ENCODE measurements around the gene FNDC3B. TPM values are rescaled to one million over a fixed set of nuclear protein-coding genes. Genes with fewer than 3 reads are reported as not detected.

Gene FNDC3B
- total and polyA plus RNA-seq, 9 of the 15 experiments (the other 6 are each of a cell fraction or from before 2014, with no cell fraction given): 7.0 to 35.8 (median 16.2) TPM

DNA sequence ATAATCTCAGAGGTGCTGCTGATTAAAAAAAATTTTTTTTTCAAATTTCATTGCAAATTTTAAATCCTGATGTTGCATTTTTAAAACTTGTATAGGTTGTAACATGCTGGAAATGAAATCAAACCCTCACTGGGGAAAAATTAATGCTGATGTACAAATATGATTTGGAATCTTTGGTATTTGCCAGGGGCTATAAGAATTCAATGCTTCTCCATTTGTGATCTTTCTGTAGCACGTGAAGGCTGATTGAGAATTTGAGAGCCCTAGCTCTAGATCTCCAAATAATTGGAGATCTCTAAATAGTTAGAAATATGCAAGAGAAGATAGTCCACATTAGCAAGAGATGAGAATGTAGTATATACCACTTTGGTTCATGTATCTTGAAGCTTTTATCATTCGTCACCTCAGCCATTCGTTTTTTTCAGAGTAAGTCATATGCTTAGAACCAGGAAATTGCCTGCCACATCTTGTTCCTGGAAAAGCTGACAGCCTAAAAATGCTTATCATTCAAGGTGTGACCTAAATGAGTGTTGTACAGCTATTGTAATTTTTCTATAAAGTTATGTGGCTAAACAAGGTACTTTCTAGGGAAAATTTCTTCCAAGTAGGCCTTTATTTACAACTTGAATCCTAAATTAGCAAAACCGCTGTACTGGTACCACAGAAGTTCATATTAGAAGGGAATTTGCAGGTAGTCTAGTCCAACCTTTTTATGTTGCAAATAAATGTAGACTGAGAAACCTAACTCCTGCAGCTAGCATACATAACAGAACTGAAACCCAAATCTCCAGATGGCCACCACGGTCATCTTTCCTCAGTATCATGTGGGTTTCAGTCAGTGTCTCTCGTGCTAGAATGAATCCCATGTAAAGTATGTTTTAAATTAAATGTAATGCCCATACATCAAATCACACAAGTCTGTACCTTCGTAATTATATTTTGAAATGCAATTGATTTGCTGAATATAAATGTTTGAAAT lies 48.5 kb downstream of the FNDC3B start (continued):
- TF ChIP-seq, protein P1, sequence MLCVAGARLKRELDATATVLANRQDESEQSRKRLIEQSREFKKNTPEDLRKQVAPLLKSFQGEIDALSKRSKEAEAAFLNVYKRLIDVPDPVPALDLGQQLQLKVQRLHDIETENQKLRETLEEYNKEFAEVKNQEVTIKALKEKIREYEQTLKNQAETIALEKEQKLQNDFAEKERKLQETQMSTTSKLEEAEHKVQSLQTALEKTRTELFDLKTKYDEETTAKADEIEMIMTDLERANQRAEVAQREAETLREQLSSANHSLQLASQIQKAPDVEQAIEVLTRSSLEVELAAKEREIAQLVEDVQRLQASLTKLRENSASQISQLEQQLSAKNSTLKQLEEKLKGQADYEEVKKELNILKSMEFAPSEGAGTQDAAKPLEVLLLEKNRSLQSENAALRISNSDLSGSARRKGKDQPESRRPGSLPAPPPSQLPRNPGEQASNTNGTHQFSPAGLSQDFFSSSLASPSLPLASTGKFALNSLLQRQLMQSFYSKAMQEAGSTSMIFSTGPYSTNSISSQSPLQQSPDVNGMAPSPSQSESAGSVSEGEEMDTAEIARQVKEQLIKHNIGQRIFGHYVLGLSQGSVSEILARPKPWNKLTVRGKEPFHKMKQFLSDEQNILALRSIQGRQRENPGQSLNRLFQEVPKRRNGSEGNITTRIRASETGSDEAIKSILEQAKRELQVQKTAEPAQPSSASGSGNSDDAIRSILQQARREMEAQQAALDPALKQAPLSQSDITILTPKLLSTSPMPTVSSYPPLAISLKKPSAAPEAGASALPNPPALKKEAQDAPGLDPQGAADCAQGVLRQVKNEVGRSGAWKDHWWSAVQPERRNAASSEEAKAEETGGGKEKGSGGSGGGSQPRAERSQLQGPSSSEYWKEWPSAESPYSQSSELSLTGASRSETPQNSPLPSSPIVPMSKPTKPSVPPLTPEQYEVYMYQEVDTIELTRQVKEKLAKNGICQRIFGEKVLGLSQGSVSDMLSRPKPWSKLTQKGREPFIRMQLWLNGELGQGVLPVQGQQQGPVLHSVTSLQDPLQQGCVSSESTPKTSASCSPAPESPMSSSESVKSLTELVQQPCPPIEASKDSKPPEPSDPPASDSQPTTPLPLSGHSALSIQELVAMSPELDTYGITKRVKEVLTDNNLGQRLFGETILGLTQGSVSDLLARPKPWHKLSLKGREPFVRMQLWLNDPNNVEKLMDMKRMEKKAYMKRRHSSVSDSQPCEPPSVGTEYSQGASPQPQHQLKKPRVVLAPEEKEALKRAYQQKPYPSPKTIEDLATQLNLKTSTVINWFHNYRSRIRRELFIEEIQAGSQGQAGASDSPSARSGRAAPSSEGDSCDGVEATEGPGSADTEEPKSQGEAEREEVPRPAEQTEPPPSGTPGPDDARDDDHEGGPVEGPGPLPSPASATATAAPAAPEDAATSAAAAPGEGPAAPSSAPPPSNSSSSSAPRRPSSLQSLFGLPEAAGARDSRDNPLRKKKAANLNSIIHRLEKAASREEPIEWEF (CRISPR knock-in tag; IDR thresholded peaks at IDR 0.05): 0 out of 2 replicates have a peak, but pooled peaks have one; percentile 14
- peak; percentile 42; the same call in 1 of the 2 replicates for TF ChIP-seq ZNF384 (IDR thresholded peaks at IDR 0.05; ENCODE audit: low read depth, low read length)
- no peak for TF ChIP-seq POLR2A (conservative IDR thresholded peaks at IDR 0.05)
- TF ChIP-seq HLTF (IDR thresholded peaks at IDR 0.05): no peak
- TF ChIP-seq, protein P2, sequence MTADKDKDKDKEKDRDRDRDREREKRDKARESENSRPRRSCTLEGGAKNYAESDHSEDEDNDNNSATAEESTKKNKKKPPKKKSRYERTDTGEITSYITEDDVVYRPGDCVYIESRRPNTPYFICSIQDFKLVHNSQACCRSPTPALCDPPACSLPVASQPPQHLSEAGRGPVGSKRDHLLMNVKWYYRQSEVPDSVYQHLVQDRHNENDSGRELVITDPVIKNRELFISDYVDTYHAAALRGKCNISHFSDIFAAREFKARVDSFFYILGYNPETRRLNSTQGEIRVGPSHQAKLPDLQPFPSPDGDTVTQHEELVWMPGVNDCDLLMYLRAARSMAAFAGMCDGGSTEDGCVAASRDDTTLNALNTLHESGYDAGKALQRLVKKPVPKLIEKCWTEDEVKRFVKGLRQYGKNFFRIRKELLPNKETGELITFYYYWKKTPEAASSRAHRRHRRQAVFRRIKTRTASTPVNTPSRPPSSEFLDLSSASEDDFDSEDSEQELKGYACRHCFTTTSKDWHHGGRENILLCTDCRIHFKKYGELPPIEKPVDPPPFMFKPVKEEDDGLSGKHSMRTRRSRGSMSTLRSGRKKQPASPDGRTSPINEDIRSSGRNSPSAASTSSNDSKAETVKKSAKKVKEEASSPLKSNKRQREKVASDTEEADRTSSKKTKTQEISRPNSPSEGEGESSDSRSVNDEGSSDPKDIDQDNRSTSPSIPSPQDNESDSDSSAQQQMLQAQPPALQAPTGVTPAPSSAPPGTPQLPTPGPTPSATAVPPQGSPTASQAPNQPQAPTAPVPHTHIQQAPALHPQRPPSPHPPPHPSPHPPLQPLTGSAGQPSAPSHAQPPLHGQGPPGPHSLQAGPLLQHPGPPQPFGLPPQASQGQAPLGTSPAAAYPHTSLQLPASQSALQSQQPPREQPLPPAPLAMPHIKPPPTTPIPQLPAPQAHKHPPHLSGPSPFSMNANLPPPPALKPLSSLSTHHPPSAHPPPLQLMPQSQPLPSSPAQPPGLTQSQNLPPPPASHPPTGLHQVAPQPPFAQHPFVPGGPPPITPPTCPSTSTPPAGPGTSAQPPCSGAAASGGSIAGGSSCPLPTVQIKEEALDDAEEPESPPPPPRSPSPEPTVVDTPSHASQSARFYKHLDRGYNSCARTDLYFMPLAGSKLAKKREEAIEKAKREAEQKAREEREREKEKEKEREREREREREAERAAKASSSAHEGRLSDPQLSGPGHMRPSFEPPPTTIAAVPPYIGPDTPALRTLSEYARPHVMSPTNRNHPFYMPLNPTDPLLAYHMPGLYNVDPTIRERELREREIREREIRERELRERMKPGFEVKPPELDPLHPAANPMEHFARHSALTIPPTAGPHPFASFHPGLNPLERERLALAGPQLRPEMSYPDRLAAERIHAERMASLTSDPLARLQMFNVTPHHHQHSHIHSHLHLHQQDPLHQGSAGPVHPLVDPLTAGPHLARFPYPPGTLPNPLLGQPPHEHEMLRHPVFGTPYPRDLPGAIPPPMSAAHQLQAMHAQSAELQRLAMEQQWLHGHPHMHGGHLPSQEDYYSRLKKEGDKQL (CRISPR knock-in tag; IDR thresholded peaks at IDR 0.05; ENCODE audit: borderline replicate concordance): no peak
- TF ChIP-seq, protein P3, sequence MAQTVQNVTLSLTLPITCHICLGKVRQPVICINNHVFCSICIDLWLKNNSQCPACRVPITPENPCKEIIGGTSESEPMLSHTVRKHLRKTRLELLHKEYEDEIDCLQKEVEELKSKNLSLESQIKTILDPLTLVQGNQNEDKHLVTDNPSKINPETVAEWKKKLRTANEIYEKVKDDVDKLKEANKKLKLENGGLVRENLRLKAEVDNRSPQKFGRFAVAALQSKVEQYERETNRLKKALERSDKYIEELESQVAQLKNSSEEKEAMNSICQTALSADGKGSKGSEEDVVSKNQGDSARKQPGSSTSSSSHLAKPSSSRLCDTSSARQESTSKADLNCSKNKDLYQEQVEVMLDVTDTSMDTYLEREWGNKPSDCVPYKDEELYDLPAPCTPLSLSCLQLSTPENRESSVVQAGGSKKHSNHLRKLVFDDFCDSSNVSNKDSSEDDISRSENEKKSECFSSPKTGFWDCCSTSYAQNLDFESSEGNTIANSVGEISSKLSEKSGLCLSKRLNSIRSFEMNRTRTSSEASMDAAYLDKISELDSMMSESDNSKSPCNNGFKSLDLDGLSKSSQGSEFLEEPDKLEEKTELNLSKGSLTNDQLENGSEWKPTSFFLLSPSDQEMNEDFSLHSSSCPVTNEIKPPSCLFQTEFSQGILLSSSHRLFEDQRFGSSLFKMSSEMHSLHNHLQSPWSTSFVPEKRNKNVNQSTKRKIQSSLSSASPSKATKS (CRISPR knock-in tag; IDR thresholded peaks at IDR 0.05): no peak
- TF ChIP-seq, protein P4, sequence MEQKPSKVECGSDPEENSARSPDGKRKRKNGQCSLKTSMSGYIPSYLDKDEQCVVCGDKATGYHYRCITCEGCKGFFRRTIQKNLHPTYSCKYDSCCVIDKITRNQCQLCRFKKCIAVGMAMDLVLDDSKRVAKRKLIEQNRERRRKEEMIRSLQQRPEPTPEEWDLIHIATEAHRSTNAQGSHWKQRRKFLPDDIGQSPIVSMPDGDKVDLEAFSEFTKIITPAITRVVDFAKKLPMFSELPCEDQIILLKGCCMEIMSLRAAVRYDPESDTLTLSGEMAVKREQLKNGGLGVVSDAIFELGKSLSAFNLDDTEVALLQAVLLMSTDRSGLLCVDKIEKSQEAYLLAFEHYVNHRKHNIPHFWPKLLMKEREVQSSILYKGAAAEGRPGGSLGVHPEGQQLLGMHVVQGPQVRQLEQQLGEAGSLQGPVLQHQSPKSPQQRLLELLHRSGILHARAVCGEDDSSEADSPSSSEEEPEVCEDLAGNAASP (IDR thresholded peaks at IDR 0.05): no peak
- TF ChIP-seq SRSF1 (IDR thresholded peaks at IDR 0.05; ENCODE audit: low read depth, low read length): no peak
- no peak for TF ChIP-seq SREBF1 (IDR thresholded peaks at IDR 0.05; ENCODE audit: borderline replicate concordance, low read depth, low read length)
- no peak for TF ChIP-seq ZBTB8A (IDR thresholded peaks at IDR 0.05; ENCODE audit: partially characterized antibody)
